BLaER1 (cell line): ENCODE data around the gene TUBGCP6.

Source experiments
- H3K27ac ChIP-seq: shearing (Covaris generic); formaldehyde crosslinking; 2 replicates; pipeline ENCODE4 v1.8.1; 2022
- H3K27me3 ChIP-seq: shearing (Covaris generic); formaldehyde crosslinking; 2 replicates; pipeline ENCODE4 v1.8.1; 2022
- H3K36me3 ChIP-seq: shearing (Covaris generic); formaldehyde crosslinking; 2 replicates; pipeline ENCODE4 v1.8.1; 2022
- H3K4me1 ChIP-seq: shearing (Covaris generic); formaldehyde crosslinking; 2 replicates; pipeline ENCODE4 v1.8.1; 2022
- H3K4me2 ChIP-seq: shearing (Covaris generic); formaldehyde crosslinking; 2 replicates; pipeline ENCODE4 v1.8.1; 2022
- H3K4me3 ChIP-seq: shearing (Covaris generic); formaldehyde crosslinking; 2 replicates; pipeline ENCODE4 v1.8.1; 2022
- H3K9ac ChIP-seq: shearing (Covaris generic); formaldehyde crosslinking; 2 replicates; pipeline ENCODE4 v1.8.1; 2022
- H3K9me3 ChIP-seq: shearing (Covaris generic); formaldehyde crosslinking; 2 replicates; pipeline ENCODE4 v1.8.1; 2022
- H4K20me1 ChIP-seq: shearing (Covaris generic); formaldehyde crosslinking; 2 replicates; pipeline ENCODE4 v1.8.1; 2022
- Cebpa-rat ChIP-seq: shearing (Covaris generic); IDR thresholded peaks from 2 replicates; pipeline ENCODE4 v1.8.1; 2022

TUBGCP6 gene

GRCh38 chr22:50264104-50264745 is 19.4 kb upstream of the TUBGCP6 start:
- peaks cover 19% of the 10 kb centered on the region for H4K20me1 ChIP-seq
- no peak overlapping the region for H3K4me2 ChIP-seq

GRCh38 chr22:50262973-50263617 is 18.3 kb upstream of the TUBGCP6 start:
- peaks cover 37% of the 10 kb centered on the region for H3K36me3 ChIP-seq
- H3K4me3 ChIP-seq = peak overlapping the region; percentile 81; the same call in 1 of the 2 replicates
- TF ChIP-seq Cebpa-rat = no peak
- H3K4me2 ChIP-seq = peak overlapping the region; percentile 97
- peaks cover 24% of the 10 kb centered on the region for H4K20me1 ChIP-seq
- H3K9me3 ChIP-seq = peaks cover 9% of the 10 kb centered on the region; the same call in 1 of the 2 replicates
- no peaks in the 10 kb centered on the region for H3K27me3 ChIP-seq
- H3K4me1 ChIP-seq = peaks cover 56% of the 10 kb centered on the region
- peak overlapping the region; percentile 84; the same call in 1 of the 2 replicates for H3K9ac ChIP-seq
- peak overlapping the region; percentile 89 for H3K27ac ChIP-seq

More at GRCh38 chr22:50264104-50264745, 19.4 kb upstream of the TUBGCP6 start:
- Histone ChIP-seq H3K36me3 (peaks cover 26% of the 10 kb centered on the region), H3K9ac (no peak overlapping the region), H3K4me1 (peaks cover 59% of the 10 kb centered on the region), H3K27ac (no peak overlapping the region), H3K4me3 (no peak overlapping the region), H3K9me3 (peaks cover 9% of the 10 kb centered on the region; the same call in 1 of the 2 replicates), H3K27me3 (no peaks in the 10 kb centered on the region)
- TF ChIP-seq Cebpa-rat = no peak

GRCh38 chr22:50262460-50262911 is 17.7 kb upstream of the TUBGCP6 start:
- TF ChIP-seq Cebpa-rat = no peak
- Histone ChIP-seq H4K20me1 (peaks cover 30% of the 10 kb centered on the region), H3K4me3 (peak overlapping the region; percentile 81), H3K4me2 (peak overlapping the region; percentile 97), H3K36me3 (peaks cover 42% of the 10 kb centered on the region), H3K9me3 (peaks cover 9% of the 10 kb centered on the region; the same call in 1 of the 2 replicates), H3K27me3 (no peaks in the 10 kb centered on the region), H3K27ac (peak overlapping the region; percentile 89), H3K4me1 (peaks cover 54% of the 10 kb centered on the region), H3K9ac (peak overlapping the region; percentile 84)

GRCh38 chr22:50261615-50262459 is 17.0 kb upstream of the TUBGCP6 start, which contains the start of gene MAPK12:
Gene MAPK12, minus strand, starts transcription at chr22:50261683. Its CDS starts 174 bp downstream, at chr22:50261509.
- Histone ChIP-seq H3K9ac (peak within 1 kb of the TSS; percentile 84), H4K20me1 (peaks cover 36% of the 10 kb centered on the region), H3K27ac (peak within 1 kb of the TSS; percentile 89), H3K4me1 (peaks cover 54% of the 10 kb centered on the region), H3K4me3 (peak within 1 kb of the TSS; percentile 81), H3K4me2 (peak within 1 kb of the TSS; percentile 97), H3K36me3 (peaks cover 47% of the 10 kb centered on the region), H3K9me3 (peaks cover 3% of the 10 kb centered on the region; the same call in 1 of the 2 replicates), H3K27me3 (no peaks in the 10 kb centered on the region)
- no peak for TF ChIP-seq Cebpa-rat

GRCh38 chr22:50260801-50261614 is 16.2 kb upstream of the TUBGCP6 start:
- Histone ChIP-seq H3K27ac (peak overlapping the region; percentile 89), H3K9ac (peak overlapping the region; percentile 84), H4K20me1 (peaks cover 44% of the 10 kb centered on the region), H3K27me3 (no peaks in the 10 kb centered on the region), H3K4me3 (peak overlapping the region; percentile 81), H3K9me3 (no peaks in the 10 kb centered on the region), H3K4me2 (peak overlapping the region; percentile 97), H3K36me3 (peaks cover 47% of the 10 kb centered on the region), H3K4me1 (peaks cover 54% of the 10 kb centered on the region)
- no peak for TF ChIP-seq Cebpa-rat

GRCh38 chr22:50260434-50260800 is 15.6 kb upstream of the TUBGCP6 start:
- H3K27ac ChIP-seq = peak overlapping the region; percentile 89
- H3K4me3 ChIP-seq = peak overlapping the region; percentile 81
- H4K20me1 ChIP-seq = peaks cover 46% of the 10 kb centered on the region
- H3K36me3 ChIP-seq = peaks cover 51% of the 10 kb centered on the region
- H3K9me3 ChIP-seq = no peaks in the 10 kb centered on the region
- no peaks in the 10 kb centered on the region for H3K27me3 ChIP-seq
- peak overlapping the region; percentile 84 for H3K9ac ChIP-seq
- no peak for TF ChIP-seq Cebpa-rat
- peaks cover 52% of the 10 kb centered on the region for H3K4me1 ChIP-seq
- peak overlapping the region; percentile 97 for H3K4me2 ChIP-seq

GRCh38 chr22:50259302-50259701 is 14.5 kb upstream of the TUBGCP6 start:
- Histone ChIP-seq H3K4me1 (peaks cover 41% of the 10 kb centered on the region), H3K4me2 (peak overlapping the region; percentile 36), H4K20me1 (peaks cover 53% of the 10 kb centered on the region)

GRCh38 chr22:50258361-50259292 is 13.8 kb upstream of the TUBGCP6 start:
- Histone ChIP-seq H3K27ac (no peak overlapping the region), H3K9me3 (no peaks in the 10 kb centered on the region)

More at GRCh38 chr22:50259302-50259701, 14.5 kb upstream of the TUBGCP6 start:
- Histone ChIP-seq H3K9ac (no peak overlapping the region), H3K27ac (no peak overlapping the region), H3K27me3 (no peaks in the 10 kb centered on the region), H3K4me3 (no peak overlapping the region), H3K36me3 (peaks cover 53% of the 10 kb centered on the region), H3K9me3 (no peaks in the 10 kb centered on the region)
- no peak for TF ChIP-seq Cebpa-rat

More at GRCh38 chr22:50258361-50259292, 13.8 kb upstream of the TUBGCP6 start:
- no peak for TF ChIP-seq Cebpa-rat
- Histone ChIP-seq H3K4me1 (peaks cover 38% of the 10 kb centered on the region), H3K4me3 (no peak overlapping the region), H3K27me3 (no peaks in the 10 kb centered on the region), H4K20me1 (peaks cover 56% of the 10 kb centered on the region), H3K36me3 (peaks cover 57% of the 10 kb centered on the region), H3K9ac (no peak overlapping the region), H3K4me2 (peak overlapping the region; percentile 36)
